Islet of Langerhans (tissue), 1 donor: Measurements from ENCODE around the gene CCL28.
"Not testable (repeated sequence)": the region's sequence is repeated elsewhere in the genome, so short reads cannot be mapped to it uniquely, and the experiment has no call there.

Experiments used
- FAIRE-seq: peaks from one replicate; lab custom pipeline; 2011; peaks lifted over from hg19 to GRCh38; lab: Jason Lieb, UNC

Gene CCL28, protein sequence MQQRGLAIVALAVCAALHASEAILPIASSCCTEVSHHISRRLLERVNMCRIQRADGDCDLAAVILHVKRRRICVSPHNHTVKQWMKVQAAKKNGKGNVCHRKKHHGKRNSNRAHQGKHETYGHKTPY

DNA sequence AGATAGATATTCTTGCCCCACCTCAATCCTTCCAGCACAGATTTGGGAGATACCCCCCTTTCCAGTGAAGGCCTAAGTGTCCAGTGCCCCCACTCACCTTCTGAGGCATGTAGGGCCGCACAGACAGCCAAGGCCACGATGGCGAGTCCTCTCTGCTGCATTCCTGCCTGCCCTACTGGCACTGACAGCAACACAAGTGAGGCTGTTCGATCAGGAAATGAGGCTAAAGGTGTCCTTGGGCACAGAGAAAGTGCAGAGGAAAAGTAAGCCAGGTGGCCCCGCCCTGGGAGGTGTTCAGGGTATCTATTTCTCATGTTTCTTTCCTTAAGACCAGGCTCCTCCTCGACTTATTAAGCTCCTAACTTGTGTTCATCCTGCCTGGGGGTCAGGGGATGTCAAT, at the start of gene CCL28:
TSS of gene CCL28 (minus strand) at position 236 of the 400 bp plus-strand sequence. CDS start at position 161, 75 bp downstream.
- no peak for FAIRE-seq

DNA sequence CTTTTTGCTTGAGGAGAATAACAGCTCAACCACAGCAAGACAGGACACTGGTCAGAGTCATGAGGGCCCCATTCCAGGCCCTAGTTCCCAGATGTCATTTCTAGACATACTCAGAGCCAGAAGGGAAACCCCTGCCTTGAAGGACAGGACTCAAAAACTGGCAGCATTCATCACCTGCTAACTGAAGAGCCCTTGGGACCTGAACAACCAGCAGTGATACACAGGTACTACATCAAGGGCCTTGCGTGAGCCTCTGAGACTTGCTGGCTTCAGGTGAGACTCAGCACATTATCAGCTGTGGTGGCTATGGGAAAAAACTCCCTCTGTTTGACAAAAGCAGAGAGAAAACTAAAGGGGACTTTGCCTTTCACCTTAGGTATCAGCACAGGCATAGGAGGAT, 48.9 kb upstream of the CCL28 start:
- FAIRE-seq: no peak

DNA sequence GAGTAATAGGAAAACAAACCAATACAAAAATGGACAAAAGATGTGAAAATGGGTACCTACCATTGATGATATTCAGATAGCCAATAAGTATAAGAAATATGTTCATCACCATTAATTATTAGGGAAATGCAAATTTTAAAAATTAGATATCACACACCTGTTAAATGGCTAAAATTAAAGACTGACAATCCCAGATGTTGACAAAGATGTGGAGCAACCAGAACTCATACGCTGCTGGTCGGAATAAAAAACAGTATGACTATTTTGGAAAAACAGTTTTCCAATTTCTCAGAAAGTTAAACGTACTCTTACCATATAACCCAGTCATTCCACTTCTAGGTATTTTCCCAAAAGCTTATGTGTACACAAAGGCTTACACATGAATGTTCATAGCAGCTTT, 44.4 kb upstream of the CCL28 start:
- FAIRE-seq: no peak

DNA sequence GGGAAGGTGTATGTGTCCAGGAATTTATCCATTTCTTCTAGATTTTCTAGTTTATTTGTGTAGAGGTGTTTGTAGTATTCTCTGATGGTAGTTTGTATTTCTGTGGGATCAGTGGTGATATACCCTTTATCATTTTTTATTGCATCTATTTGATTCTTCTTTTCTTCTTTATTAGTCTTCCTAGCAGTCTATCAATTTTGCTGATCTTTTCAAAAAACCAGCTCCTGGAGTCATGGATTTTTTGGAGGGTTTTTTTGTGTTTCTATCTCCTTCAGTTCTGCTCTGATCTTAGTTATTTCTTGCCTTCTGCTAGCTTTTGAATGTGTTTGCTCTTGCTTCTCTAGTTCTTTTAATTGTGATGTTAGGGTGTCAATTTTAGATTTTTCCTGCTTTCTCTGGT, 29.4 kb upstream of the CCL28 start:
- FAIRE-seq: not testable (repeated sequence)

DNA sequence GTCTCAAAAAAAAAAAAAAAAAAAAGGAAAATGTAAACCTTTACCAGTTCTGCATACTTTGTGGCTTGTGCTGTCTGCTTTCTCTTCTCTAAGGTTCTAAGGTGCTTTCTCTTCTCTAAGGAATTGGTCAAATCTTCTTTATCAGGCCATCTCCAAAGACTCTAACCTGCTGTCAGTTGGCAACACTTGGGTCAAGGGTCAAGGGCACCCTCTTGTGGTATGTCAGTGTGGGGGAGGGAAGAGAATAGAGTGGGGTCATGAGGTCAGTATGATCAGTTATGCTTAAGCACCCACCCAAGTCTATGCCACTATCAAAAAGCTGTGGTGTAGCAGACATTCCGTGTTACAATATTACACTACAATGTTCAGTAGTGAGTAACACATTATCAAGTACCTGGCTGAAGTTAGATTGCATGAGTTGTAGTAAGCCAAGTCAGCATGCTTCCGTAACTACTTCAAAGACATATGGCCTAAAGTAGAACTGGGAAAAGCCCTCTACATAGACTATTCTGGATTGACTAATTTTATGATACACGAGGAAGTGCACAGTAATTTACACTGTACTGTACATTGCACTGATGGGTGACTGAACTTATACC, 25.0 kb upstream of the CCL28 start:
- FAIRE-seq: no peak

DNA sequence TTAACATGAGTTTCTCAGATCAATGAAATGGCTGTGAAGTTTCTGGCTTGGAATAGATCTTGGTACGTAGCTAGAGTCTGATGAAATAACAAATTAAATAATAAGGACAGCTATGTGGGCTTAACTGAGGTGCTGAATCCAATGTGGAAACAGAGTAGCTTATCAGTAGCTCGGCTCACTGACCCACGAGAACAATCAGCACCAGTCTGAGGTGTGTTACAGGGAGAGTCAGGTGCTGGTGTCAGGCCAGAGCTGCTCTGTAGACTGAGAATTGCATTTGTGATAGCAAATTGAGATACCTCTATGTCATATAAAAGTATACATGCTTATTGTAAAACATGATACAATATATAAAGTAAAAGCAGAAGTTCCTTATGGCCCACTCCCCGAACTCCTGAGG, 21.2 kb upstream of the CCL28 start:
- no peak for FAIRE-seq

DNA sequence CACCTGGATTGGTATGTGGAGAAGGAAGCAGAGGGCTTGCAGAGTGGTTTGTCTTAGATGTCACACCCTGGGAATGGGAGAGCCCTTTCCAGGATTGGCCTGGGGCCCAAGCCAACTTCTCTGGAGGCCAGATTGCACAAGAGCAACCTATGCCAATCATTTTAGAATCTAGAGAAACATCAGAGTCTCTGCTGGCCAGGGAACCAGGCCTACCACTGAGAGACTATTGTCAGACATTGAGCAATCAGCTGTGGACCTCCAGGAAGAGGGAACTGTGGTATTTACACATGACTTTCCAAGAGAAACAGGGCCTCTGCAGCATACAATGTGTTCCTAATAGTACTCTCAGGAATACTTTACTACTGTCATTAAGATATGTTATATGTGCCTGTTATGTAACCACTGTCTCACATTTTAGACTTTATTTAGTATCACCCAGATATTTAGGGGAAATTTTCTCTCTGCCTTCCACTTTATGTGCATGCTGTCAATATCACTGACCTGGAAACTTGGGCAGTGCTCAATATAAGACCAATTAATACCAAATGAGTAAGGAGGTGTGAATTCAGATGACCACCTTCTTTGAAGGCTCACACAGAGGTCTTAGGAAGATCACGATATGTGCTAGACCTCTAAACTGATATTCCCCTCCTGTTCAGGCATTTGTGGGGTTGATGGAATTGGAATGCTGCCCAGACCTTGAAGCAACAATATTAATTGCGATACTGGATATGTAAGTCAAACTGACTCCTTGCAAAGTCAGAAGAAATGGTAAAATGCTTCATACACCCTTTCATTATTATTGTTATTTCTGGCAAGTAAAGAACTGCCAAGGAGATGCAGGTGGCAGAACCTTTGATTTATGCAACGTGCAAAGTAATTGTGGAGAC, 20.5 kb upstream of the CCL28 start:
- FAIRE-seq: no peak

DNA sequence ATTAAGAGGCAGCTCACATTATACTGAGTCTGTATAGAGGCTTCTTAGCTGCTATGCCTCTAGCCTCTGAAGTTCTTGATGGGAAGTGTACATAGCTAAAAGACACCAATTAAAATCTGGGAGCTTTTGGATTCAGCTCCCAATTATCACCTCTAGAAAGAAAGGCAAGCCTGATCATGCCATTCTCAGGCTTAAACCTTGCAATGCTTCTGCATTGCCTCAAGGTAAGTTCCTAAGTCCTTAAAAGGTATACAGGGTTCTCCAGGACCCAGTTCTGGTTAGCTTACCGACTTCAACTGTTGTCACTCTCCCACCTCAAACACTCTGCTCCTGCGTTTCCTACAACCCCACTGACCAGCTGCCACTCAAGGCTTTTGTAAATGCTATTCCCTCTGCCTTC, 17.5 kb upstream of the CCL28 start:
- FAIRE-seq: no peak

DNA sequence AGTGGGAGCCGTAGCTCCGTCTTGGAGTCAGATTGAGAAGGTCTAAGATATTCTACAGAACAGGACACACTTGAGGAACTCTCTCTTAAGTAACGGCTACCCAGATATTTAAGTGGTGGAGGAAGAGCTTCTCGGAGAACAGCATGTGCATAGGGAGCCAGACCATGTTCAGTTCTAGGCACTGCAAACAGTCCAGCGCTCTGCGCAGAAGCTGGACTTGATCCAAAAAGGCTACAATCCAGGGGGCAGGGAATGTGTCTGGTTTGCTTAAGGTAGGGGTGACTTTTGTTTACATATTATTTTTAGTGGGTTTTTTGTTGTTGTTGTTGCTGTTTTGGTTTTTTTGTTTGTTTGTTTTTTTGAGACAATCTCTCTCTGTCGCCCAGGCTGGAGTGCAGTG, 16.8 kb upstream of the CCL28 start:
- no peak for FAIRE-seq

DNA sequence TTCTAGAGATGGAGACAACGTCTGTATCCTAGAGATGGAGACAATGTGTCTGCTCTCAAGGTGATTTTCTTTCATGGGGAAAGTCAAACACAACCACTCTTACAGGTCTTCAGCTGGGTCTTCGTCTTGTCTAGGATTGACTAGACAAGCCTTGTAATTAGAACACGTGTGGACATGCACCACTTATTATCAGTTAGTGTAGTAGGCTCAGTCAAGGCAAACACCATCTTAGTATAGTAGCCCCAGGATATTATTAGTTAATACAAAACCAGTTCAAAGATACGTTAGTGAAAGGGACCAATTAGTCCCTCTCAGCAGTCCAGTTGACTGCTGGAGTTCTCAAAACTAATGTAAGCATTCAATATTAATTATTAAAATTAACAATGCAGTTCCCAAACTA, 15.1 kb upstream of the CCL28 start:
- FAIRE-seq: no peak

DNA sequence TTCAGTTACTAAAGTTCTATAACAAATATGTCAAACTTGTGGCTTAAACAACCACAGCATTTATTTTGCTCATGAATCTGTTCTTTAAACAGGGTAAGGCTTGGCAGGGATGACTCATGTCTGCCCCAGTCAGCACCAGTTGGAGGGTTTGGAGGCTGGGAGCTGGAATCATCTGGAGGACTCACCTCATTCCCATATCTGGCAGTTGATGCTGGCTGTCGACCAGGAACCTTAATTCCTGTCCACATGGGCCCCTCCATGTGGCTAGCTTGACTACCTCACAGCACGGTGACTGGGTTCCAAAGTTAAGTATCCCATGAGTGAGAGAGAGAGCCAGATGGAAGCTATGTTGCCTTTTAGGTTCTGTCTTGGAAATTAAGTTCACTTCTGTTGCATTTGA, 13.8 kb upstream of the CCL28 start:
- FAIRE-seq: no peak

DNA sequence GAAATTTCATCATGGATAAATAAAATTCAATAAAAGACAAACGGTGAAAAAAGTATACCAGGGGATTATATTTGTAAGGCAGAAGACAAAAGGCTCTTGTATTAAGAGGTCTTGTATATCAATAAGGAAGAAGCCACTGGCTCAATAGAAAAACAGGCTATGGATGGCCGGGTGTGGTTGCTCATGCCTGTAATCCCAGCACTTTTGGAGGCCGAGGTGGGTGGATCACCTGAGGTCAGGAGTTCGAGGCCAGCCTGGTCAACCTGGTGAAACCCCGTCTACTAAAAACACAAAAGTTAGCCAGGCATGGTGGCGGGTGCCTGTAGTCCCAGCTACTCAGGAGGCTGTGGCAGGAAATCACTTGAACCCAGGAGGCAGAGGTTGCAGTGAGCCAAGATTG, 10.9 kb upstream of the CCL28 start:
- FAIRE-seq: not testable (repeated sequence)

DNA sequence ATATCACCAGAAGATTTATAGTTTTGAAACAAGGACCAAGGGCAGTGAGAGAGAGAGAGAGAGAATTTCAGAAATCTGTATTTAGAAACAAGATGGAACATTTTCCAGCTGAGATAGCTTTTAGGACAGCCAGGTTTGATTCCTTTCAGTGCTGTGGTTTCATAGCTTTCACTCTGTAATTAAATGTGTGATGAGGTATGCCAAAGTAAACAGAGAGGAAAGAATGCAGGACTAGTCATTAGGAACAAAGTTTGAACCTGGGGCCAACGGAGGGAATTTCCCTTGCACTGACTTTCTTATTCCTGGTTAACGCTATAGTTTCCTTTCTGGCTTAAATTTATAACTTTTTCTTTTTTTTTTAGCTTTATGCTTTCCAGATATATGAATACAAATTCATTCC, 10.0 kb upstream of the CCL28 start:
- FAIRE-seq: peak; percentile 13

DNA sequence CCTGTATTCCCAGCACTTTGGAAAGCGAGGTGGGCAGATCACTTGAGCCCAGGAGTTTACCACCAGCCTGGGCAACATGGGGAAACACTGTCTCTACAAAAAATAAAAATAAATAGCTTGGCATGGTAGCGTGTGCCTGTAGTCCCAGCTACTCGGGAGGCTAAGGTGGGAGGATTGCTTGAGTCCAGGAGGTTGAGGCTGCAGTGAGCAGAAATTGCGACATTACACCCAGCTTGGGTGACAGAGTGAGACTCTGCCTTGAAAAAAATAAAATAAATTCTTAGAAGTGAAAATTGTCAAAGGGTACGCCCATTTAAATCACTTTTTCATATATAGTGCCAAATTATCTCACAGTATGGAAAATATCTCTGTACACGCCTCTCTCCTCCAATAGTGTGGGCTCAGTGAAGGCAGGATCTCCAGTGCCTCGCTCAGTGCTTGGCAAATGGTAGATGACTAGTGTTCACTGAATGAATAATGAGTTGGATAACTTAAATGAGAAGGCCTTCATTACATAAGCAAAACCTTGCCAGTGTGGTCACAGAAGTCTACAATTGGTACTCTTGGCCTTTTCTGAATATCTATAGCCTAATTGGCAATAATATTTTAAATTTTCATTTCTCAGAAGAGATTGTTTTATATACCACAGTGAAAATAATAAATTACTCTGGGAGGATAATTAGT, 9.4 kb upstream of the CCL28 start:
- FAIRE-seq: peak; percentile 89

DNA sequence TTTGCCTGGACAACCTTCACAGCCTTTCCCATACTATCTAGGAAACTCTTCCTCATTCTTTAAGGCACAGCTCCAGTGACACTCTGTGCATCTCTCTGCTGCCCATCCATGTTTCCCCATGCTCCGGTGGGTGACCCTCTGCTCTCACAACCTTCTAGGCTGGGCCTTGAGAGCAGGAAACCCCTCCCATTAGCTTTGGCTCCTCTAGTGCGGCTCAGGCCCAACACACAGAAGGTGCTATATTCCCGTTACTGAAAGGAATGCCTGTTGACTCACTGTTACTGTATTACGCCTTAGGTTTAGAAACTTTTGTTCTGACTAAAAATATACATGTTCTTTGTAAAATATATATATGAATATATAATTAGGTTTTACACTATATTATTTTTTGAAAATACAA, 8.1 kb upstream of the CCL28 start:
- FAIRE-seq: no peak

DNA sequence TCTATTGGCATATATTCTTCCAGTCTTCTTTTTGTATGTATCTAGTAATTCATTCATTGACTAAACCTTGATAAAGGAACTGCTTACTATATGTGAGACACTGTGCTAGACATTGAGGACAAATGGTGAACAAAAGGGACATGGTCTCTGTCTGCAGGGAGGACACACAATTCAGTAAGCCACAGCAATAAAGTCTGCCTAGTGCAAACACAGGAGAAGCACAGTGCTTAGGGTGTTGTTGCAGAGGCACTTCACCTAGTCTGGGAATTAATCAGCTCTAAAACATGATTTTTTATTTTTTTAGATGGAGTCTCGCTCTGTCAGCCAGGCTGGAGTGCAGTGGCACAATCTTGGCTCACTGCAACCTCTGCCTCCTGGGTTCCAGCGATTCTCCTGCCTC, 6.4 kb upstream of the CCL28 start:
- FAIRE-seq: no peak

DNA sequence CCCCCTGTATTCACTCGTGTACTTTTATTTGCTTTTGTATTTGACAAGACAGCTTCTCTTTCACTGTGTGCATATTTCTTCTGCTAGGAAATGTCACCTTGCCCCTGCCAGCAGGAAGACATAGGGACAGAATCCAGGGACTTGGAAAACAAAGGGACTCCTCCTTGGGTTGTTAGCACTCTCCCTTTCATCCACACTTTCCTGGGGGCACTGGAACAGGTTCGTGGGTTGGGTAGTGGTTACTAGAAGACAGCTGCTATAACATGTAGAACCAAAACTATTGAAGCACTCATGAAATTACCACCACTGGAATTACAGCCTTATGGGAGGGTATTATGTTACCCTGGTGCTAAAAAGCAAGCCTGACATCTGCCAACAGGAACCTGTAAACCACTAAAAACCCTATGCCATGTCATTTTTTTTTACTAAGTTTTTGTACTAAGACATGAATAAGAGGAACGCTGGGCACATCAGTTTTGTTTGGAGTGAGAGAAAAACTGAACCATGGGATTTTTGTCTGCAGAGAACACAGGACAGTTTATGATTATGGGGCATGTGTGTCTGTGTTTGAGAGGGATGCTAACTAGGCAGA, 4.7 kb upstream of the CCL28 start:
- FAIRE-seq: no peak

DNA sequence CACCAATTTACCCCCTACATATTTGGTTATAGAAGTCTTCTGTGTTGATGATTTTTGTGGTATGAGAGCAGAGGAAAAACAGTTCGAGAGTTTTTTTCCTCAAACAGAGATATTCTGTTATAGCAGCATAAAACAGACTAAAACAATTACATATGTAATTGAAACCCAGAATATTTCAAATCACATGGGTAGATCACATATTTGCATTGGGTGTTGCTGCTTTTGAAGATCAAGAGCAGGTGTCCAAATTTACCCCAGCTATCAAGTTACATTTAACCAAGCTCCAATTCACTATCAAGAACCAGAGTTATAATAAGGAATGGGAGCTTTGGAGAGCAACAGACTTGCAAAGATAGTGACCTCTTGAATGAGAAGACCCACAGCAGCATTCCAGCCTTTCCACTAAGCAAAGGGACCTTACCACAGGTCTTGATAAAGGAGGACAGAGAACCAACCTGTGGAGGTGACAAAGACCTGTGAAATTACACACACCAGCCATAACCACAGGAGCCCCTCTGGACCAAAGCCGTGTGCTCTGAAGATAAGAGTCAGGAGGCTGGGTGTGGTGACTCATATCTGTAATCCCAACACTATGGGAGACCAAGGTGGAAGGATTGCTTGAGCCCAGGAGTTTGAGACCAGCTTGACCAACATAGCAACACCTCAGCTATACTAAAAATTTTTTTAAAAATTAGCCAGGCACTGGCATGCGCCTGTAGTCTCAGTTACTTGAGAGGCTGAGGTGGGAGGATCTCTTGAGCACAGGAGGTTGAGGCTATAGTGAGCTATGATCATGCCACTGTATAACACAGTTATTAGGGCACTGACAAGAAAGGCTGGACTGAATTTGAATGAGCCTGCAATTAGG, 4.0 kb upstream of the CCL28 start:
- FAIRE-seq: no peak

DNA sequence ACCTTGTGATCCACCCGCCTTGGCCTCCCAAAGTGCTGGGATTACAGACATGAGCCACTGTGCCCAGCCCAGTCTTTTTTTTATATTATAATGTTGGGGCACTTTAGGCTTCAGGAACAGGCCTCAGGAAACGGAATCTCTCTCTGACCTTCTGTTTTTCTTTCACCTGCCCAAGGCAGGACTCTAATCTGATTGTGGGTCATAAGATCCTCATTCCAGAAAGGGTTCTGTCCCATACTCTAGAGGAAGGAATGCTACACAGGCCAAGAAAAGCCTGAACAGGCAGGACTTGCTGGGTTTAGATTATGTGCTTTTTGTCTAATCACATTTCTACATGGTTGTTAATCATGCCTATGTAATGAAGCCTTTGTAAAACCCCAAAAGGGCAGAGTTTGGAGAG, 1.8 kb upstream of the CCL28 start:
- FAIRE-seq: no peak

DNA sequence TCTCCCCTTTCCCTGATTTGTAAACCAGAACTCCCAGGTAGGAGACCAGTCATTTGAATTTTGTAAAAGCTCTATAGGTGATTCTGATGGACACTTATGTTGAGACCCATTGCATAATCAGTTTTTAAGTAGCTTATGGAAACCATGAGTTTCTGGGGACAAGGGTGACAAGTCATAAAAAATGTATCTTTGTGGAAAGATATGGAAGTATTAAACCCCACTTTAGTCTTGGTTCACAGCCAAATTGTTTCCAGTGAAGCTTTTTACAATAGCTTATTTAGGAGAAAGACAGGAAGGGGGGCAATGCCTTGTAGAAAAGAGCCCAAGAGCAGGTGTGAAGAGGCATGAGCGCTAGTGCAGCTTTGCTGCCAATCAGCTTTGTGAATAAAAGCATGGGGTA, 453 bp upstream of the CCL28 start:
- FAIRE-seq: no peak

DNA sequence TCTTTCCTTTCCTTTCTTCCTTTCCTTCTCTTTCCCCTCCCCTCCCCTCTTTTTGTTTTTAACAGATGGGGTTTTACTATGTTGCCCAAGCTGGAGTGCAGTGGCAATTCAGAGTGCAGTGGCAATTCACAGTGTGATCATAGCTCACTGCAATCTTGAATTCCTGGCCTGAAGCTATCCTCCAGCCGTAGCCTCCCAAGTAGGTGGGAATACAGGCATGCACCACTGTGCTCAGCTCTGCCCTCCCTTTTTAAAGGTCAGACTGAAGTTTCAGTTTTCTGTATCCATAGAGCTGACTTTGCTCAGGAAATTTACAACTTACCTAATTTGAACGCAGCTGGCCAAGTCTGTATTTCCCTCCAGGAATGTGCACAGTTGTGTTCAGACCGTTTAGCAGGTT, 696 bp downstream of the CCL28 start:
- no peak for FAIRE-seq

DNA sequence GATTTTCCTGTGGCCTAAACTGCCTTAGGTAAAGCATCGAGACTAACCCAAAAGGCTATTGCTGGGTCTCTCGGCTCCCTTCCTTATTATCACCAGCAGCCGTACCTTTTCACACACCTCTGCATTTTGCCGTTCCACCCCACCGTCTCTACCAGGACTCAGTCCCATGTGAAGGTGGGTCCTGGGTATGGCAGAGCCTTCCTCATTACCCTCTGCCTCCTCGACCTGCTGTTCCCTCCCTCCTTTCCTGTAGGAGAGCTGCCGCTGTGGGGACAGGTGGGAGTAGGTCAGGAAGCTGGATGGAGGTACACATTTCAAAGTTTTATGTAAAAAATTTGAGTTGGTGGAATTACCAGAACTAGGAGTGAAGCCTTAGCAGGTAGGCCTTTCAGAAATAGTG, 1.8 kb downstream of the CCL28 start:
- FAIRE-seq: no peak
